ENCODE data around the gene RETN.
"Not testable (repeated sequence)": the region's sequence is repeated elsewhere in the genome, so short reads cannot be mapped to it uniquely, and the experiment has no call there.

The RETN gene

DNA sequence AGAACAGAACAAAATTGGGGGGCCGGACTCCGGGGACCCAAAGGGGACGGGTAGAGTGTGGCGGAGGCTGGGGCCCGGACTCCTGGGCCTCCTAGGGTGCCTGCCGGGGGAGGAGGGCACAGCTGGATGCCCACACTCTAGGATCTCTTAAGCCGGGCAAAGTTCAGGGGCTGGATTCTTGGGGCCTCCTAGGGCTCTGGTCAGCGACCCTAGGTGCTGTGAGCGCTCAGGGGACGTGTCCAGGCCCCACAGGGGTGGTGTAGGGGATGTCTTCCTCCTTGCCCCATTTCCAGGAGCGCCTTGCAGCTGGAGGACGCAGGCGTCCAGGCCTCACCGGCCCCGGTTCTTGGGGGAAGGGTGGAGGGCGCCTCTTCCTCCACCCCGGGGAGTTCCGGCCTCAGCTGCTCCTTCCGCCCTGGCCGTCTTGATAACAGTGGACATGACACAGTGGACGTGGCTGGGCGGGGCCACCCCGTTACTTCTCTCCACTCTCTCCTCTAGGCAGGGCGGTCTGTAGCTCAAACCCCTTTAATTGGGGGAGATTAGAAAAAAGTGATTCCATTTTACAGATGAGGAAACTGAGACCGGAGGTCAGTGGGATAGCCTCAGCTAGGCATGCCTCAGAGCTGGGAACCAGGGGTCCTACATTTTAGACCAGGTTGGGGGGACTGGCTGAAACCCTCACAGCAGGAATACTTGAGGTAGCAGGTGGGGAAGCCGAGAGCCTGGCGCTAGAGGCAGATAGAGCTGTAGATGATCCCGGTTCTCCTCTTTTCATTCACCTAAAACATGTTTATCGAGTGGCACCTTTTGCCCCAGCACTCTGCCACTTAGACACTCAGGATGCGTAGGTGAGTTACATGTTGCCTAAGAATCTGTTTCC lies 31.2 kb upstream of the RETN start:
- DNase-seq (ENCODE audit: low read depth in 2 of 2) = no peak

- no peak for DNase-seq (ENCODE audit: low read depth in 2 of 2)
Observed at GRCh38 chr19:7638802-7639465, 29.9 kb upstream of the RETN start.

DNA sequence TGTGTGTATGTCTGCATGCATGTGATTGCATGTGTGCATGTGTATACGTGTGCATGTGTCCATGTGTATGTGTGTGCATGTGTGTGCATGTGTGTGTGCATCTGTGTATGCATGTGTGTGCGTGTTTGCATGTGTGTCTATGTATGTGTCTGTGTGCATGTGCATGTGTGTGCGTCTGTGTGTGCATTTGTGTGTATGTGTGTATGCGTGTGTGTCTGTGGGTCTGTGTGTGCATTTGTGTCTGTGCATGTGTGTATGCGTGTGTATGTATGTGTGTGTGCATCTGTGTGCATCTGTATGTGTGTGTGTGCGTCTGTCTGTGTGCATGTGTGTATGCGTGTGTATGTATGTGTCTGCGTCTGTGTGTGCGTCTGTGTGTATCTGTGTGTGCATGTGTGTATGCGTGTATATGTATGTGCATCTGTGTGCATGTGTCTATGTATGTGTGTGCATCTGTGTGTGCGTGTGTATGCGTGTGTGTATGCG lies 28.9 kb upstream of the RETN start:
- no peak for DNase-seq (ENCODE audit: low read depth in 2 of 2)

DNA sequence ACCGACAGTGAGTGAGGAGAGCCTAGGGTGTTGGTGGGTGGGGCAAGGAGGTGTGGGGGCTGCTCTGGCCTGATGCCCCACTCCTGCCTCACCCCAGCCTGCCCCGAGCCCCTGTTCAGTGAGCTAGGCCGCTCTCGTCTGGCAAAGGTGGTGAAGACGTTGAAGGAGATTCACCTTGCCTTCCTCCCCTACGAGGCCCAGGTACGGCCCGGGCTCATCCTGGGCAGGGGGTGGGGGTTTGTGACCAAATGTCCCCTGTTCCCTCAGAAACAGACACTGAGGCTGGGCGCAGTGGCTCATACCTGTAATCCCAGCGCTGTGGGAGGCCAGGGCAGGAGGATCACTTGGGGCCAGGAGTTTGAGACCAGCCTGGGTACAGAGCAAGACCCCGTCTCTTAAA lies 28.0 kb upstream of the RETN start:
- DNase-seq (ENCODE audit: low read depth in 2 of 2) = no peak

DNA sequence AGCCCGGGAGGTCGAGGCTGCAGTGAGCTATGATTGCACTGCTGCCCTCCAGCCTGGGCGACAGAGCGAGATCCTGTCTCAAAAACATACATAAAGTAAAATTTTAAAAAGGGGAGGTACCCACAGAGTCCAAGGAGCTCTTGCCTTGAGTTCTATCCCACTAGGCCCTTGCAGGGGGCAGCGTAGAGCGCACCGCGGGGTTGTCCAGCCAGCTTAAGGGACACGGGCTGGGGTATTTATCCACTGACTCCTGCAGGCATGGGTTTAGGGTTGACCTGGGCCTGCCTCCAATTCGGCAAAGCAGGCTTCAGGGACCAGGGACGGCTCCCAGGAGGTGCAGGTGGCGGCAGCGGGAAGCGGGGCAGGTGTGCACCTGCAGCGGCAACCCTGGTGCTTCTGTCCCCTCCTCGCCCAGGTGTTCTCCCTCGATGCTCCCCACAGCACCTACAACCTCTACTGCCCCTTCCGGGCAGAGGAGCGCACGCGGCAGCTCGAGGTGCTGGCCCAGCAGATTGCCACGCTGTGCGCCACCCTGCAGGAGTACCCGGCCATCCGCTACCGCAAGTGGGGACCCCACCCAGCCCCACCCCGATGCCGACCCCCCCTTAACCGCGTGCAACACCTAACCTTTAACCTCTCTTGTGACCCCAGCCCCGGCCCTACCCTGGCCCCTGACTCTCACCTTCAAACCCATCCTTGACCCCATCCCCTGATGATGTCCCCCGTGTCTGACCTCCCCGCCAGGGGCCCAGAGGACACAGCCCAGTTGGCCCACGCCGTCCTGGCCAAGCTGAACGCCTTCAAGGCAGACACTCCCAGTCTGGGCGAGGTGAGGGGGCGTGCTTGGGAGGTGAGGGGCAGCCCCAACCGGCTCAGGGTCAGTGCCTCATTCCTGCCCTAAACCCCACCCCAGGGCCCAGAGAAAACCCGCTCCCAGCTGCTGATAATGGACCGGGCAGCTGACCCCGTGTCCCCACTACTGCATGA lies 27.3 kb upstream of the RETN start:
- DNase-seq (ENCODE audit: low read depth in 2 of 2) = no peak

DNA sequence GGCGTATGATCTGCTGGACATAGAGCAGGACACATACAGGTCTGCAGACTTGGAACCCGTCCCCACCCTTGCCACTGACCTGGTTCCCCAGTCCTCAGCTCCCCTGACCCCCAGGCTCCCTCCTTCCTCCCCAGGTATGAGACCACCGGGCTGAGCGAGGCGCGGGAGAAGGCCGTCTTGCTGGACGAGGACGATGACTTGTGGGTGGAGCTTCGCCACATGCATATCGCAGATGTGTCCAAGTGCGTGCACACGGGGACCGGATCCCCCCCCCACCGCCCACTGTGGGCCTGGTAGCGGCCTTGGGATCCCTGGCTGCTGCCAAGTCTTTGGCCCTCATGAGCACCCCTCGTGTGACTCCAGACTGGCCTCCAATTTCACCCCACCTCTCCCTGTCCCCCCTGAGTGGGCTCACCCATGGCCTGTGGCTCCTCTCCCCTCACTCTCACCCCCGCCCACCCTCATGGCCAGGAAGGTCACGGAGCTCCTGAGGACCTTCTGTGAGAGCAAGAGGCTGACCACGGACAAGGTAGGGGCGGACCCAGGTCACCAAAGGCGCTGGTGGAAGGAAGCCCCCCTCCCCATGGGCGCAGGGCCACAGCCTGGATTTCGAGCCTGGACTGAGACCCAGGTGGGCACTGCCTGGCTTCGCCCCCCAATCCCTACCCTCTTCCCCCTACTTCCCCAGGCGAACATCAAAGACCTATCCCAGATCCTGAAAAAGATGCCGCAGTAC lies 26.4 kb upstream of the RETN start:
- DNase-seq (ENCODE audit: low read depth in 2 of 2) = no peak

DNA sequence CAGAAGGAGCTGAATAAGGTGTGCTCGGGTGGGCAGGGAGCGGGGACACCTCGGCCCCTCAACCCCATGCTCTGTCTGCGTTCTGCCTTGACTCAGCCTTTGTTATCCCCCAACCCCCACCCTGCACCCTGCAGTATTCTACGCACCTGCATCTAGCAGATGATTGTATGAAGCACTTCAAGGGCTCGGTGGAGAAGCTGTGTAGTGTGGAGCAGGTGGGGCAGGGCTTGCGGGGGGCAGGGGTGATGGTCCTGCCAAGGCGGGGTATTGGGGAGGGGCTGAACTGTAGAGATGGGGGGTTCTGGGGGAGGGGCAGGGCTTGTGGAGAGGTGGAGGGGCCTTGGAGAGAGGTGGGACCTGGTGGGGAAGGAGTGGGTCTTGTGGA lies 25.8 kb upstream of the RETN start:
- no peak for DNase-seq (ENCODE audit: low read depth in 2 of 2)

DNA sequence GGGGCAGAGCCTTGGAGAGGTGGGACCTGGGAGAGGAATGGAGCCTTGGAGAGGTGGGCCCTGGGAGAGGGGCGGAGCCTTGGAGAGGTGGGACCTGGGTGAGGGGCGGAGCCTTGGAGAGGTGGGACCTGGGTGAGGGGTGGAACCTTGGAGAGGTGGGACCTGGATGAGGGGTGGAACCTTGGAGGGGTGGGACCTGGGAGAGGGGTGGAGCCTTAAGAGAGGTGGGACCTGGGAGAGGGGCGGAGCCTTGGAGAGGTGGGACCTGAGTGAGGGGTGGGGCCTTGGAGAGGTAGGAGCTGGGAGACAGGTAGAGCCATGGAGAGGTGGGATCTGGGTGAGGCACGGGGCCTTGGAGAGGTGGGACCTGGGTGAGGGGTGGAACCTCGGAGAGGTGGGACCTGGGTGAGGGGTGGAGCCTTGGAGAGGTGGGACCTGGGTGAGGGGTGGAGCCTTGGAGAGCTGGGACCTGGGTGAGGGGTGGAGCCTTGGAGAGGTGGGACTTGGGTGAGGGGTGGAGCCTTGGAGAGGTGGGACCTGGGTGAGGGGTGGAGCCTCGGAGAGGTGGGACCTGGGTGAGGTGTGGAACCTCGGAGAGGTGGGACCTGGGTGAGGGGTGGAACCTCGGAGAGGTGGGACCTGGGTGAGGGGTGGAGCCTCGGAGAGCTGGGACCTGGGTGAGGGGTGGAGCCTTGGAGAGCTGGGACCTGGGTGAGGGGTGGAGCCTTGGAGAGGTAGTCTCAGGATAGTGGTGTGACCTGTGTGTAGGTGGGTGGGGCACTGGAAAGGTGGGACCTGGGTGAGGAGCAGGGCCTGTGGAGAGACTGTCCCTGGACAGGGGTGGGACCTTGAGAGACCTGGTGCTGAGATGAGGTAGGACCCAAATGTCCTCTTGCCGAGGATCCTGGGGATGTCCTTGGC lies 25.0 kb upstream of the RETN start:
- DNase-seq (ENCODE audit: low read depth in 2 of 2) = not testable (repeated sequence)

GRCh38 chr19:7644550-7644877 lies 24.3 kb upstream of the RETN start:
- no peak for DNase-seq (ENCODE audit: low read depth in 2 of 2)

- DNase-seq (ENCODE audit: low read depth in 2 of 2) = no peak
Observed at GRCh38 chr19:7645163-7645562, 23.7 kb upstream of the RETN start.

GRCh38 chr19:7645656-7646425 lies 23.0 kb upstream of the RETN start:
- no peak for DNase-seq (ENCODE audit: low read depth in 2 of 2)

- no peak for DNase-seq (ENCODE audit: low read depth in 2 of 2)
Observed at GRCh38 chr19:7646426-7646700, 22.5 kb upstream of the RETN start.

GRCh38 chr19:7647156-7647555 lies 21.7 kb upstream of the RETN start:
- DNase-seq (ENCODE audit: low read depth in 2 of 2) = no peak

DNA sequence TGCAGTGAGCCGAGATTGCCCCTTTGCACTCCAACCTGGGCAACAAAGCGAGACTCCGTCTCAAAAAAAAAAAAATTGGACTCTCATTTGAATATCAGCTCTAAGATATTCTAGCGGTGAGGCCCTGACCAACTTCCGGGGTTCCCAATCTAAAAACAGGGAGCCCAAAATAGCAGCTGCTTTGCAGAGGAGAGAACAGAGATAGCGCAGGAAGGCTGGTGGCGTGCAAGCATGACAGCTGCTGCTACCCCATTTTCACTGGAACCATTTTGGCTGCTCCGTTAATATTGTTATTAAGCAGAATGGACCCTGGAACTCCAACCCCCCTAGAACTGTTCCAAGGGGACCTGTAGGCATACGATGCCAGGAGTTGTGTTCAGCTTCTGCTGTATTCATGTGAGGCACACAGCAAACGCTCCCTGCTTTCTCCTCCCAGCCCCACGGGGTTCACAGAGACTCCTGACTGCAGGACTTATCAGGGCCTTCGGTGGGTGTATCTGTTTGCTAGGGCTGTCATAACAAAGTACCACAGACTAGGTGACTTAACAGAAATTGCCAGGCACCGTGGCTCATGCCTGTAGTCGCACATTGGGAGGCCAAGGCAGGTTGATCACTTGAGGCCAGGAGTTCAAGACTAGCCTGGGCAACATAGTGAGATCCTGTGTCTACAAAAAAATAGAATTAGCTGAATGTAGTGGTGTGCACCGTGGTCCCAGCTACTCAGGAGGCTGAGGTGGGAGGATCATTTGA lies 20.4 kb upstream of the RETN start:
- no peak for DNase-seq (ENCODE audit: low read depth in 2 of 2)

DNA sequence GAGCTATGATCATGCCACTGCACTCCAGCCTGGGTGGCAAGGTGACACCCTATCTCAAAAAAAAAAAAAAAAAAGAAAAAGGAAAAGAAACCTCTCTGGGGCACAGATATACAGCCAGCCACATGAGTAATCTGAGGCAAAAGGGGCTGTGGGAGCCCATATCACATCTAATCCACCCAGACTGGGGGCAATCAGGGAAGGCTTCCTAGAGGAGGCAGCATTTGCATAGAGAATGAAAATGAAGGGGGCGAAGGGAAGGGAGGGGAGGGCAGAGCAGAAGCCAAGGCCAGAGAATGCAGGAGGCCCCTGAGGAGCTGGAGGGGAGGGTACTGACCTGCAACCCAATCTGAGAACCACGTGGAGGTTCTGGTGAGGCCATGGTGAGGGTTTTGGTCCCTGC lies 18.7 kb upstream of the RETN start:
- DNase-seq (ENCODE audit: low read depth in 2 of 2) = no peak

GRCh38 chr19:7652061-7652641 lies 16.7 kb upstream of the RETN start:
- DNase-seq (ENCODE audit: low read depth in 2 of 2) = peak; percentile 69 to 81

- no peak for DNase-seq (ENCODE audit: low read depth in 2 of 2)
Observed at GRCh38 chr19:7654401-7654800, 14.4 kb upstream of the RETN start.

GRCh38 chr19:7655581-7655980 lies 13.3 kb upstream of the RETN start:
- no peak for DNase-seq (ENCODE audit: low read depth in 2 of 2)
